Measurements from ENCODE around the gene STAC2. TPM values are rescaled to one million over a fixed set of nuclear protein-coding genes. Genes with fewer than 3 reads are reported as not detected.

The STAC2 gene
- total and polyA plus RNA-seq, 2 of the 13 experiments (the other 11 are each of a cell fraction or from before 2014, with no cell fraction given) = not detected

GRCh38 chr17:39231591-39232551 lies 6.1 kb upstream of the STAC2 start (continued):
- TF ChIP-seq, protein P1, sequence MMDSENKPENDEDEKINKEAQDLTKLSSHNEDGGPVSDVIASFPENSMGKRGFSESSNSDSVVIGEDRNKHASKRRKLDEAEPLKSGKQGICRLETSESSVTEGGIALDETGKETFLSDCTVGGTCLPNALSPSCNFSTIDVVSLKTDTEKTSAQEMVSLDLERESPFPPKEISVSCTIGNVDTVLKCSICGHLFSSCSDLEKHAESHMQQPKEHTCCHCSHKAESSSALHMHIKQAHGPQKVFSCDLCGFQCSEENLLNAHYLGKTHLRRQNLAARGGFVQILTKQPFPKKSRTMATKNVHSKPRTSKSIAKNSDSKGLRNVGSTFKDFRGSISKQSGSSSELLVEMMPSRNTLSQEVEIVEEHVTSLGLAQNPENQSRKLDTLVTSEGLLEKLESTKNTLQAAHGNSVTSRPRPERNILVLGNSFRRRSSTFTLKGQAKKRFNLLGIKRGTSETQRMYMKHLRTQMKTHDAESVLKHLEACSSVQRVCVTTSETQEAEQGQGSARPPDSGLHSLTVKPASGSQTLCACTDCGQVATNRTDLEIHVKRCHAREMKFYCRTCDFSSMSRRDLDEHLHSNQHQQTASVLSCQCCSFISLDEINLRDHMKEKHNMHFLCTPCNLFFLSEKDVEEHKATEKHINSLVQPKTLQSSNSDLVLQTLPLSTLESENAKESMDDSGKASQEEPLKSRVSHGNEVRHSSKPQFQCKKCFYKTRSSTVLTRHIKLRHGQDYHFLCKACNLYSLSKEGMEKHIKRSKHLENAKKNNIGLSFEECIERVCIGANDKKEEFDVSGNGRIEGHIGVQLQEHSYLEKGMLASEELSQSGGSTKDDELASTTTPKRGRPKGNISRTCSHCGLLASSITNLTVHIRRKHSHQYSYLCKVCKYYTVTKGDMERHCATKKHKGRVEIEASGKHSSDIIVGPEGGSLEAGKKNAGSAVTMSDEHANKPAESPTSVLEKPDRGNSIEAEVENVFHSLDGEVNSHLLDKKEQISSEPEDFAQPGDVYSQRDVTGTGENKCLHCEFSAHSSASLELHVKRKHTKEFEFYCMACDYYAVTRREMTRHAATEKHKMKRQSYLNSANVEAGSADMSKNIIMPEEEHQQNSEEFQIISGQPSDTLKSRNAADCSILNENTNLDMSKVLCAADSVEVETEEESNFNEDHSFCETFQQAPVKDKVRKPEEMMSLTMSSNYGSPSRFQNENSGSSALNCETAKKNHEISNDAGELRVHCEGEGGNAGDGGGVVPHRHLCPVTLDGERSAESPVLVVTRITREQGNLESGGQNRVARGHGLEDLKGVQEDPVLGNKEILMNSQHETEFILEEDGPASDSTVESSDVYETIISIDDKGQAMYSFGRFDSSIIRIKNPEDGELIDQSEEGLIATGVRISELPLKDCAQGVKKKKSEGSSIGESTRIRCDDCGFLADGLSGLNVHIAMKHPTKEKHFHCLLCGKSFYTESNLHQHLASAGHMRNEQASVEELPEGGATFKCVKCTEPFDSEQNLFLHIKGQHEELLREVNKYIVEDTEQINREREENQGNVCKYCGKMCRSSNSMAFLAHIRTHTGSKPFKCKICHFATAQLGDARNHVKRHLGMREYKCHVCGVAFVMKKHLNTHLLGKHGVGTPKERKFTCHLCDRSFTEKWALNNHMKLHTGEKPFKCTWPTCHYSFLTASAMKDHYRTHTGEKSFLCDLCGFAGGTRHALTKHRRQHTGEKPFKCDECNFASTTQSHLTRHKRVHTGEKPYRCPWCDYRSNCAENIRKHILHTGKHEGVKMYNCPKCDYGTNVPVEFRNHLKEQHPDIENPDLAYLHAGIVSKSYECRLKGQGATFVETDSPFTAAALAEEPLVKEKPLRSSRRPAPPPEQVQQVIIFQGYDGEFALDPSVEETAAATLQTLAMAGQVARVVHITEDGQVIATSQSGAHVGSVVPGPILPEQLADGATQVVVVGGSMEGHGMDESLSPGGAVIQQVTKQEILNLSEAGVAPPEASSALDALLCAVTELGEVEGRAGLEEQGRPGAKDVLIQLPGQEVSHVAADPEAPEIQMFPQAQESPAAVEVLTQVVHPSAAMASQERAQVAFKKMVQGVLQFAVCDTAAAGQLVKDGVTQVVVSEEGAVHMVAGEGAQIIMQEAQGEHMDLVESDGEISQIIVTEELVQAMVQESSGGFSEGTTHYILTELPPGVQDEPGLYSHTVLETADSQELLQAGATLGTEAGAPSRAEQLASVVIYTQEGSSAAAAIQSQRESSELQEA (CRISPR knock-in tag; IDR thresholded peaks at IDR 0.05; ENCODE audit: not compliant biosample characterization) = peak; percentile 31
- TF ChIP-seq SOX6 (IDR thresholded peaks at IDR 0.05) (no peak), SOX6 (CRISPR knock-in tag; IDR thresholded peaks at IDR 0.05) (peak; percentile 24; the same call in 1 of the 2 replicates)
- TF ChIP-seq, protein P2, sequence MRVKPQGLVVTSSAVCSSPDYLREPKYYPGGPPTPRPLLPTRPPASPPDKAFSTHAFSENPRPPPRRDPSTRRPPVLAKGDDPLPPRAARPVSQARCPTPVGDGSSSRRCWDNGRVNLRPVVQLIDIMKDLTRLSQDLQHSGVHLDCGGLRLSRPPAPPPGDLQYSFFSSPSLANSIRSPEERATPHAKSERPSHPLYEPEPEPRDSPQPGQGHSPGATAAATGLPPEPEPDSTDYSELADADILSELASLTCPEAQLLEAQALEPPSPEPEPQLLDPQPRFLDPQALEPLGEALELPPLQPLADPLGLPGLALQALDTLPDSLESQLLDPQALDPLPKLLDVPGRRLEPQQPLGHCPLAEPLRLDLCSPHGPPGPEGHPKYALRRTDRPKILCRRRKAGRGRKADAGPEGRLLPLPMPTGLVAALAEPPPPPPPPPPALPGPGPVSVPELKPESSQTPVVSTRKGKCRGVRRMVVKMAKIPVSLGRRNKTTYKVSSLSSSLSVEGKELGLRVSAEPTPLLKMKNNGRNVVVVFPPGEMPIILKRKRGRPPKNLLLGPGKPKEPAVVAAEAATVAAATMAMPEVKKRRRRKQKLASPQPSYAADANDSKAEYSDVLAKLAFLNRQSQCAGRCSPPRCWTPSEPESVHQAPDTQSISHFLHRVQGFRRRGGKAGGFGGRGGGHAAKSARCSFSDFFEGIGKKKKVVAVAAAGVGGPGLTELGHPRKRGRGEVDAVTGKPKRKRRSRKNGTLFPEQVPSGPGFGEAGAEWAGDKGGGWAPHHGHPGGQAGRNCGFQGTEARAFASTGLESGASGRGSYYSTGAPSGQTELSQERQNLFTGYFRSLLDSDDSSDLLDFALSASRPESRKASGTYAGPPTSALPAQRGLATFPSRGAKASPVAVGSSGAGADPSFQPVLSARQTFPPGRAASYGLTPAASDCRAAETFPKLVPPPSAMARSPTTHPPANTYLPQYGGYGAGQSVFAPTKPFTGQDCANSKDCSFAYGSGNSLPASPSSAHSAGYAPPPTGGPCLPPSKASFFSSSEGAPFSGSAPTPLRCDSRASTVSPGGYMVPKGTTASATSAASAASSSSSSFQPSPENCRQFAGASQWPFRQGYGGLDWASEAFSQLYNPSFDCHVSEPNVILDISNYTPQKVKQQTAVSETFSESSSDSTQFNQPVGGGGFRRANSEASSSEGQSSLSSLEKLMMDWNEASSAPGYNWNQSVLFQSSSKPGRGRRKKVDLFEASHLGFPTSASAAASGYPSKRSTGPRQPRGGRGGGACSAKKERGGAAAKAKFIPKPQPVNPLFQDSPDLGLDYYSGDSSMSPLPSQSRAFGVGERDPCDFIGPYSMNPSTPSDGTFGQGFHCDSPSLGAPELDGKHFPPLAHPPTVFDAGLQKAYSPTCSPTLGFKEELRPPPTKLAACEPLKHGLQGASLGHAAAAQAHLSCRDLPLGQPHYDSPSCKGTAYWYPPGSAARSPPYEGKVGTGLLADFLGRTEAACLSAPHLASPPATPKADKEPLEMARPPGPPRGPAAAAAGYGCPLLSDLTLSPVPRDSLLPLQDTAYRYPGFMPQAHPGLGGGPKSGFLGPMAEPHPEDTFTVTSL (CRISPR knock-in tag; IDR thresholded peaks at IDR 0.05; ENCODE audit: borderline replicate concordance) = no peak
- TF ChIP-seq, protein P3, sequence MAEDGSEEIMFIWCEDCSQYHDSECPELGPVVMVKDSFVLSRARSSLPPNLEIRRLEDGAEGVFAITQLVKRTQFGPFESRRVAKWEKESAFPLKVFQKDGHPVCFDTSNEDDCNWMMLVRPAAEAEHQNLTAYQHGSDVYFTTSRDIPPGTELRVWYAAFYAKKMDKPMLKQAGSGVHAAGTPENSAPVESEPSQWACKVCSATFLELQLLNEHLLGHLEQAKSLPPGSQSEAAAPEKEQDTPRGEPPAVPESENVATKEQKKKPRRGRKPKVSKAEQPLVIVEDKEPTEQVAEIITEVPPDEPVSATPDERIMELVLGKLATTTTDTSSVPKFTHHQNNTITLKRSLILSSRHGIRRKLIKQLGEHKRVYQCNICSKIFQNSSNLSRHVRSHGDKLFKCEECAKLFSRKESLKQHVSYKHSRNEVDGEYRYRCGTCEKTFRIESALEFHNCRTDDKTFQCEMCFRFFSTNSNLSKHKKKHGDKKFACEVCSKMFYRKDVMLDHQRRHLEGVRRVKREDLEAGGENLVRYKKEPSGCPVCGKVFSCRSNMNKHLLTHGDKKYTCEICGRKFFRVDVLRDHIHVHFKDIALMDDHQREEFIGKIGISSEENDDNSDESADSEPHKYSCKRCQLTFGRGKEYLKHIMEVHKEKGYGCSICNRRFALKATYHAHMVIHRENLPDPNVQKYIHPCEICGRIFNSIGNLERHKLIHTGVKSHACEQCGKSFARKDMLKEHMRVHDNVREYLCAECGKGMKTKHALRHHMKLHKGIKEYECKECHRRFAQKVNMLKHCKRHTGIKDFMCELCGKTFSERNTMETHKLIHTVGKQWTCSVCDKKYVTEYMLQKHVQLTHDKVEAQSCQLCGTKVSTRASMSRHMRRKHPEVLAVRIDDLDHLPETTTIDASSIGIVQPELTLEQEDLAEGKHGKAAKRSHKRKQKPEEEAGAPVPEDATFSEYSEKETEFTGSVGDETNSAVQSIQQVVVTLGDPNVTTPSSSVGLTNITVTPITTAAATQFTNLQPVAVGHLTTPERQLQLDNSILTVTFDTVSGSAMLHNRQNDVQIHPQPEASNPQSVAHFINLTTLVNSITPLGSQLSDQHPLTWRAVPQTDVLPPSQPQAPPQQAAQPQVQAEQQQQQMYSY (CRISPR knock-in tag; IDR thresholded peaks at IDR 0.05) = no peak
